OCI-LY3 (cell line): Measurements from ENCODE around the gene CAMK1G.

Experiments
- H2AFZ ChIP-seq: fragments of 200-600, 300-600 bp; shearing (Covaris generic); 2 replicates; pipeline ENCODE4 v1.6.0; 2014; ENCODE audit warnings: antibody characterized with exemption, low read depth, low read length
- H3K27ac ChIP-seq: fragments of 200-600, 300-600 bp; sonication (generic); 2 replicates; pipeline ENCODE4 v1.5.1; 2014; ENCODE audit warnings: mild to moderate bottlenecking, low read length, moderate library complexity, mixed read lengths
- H3K27me3 ChIP-seq: fragments of 200-600, 300-600 bp; sonication (generic); 2 replicates; pipeline ENCODE4 v1.6.1; 2014; ENCODE audit warnings: low read depth, low read length, mixed read lengths
- H3K36me3 ChIP-seq: fragments of 200-600, 300-600 bp; sonication (generic); replicated peaks from 2 replicates; pipeline ENCODE3; 2014; ENCODE audit warnings: low read depth, low read length, mixed read lengths
- H3K4me1 ChIP-seq: fragments of 300-600, 200-600 bp; sonication (generic); 2 replicates; pipeline ENCODE4 v1.6.1; 2014; ENCODE audit warnings: low read length, mixed read lengths
- H3K4me2 ChIP-seq: fragments of 200-600, 300-600 bp; sonication (generic); 2 replicates; pipeline ENCODE4 v1.6.1; 2014; ENCODE audit warnings: low read length, mixed read lengths
- H3K4me3 ChIP-seq: fragments of 300-600, 200-600 bp; sonication (generic); 2 replicates; pipeline ENCODE4 v1.5.1; 2014; ENCODE audit warnings: antibody characterized with exemption, mild to moderate bottlenecking, low read length, moderate library complexity
- H3K79me2 ChIP-seq: fragments of 300-600, 200-600 bp; shearing (Covaris generic); 2 replicates; pipeline ENCODE4 v1.6.1; 2014; ENCODE audit warnings: mild to moderate bottlenecking, low read length, mixed read lengths
- H3K9ac ChIP-seq: fragments of 300-600, 200-600 bp; shearing (Covaris generic); 2 replicates; pipeline ENCODE4 v1.6.0; 2014; ENCODE audit warnings: mild to moderate bottlenecking, low read length, moderate library complexity
- H3K9me3 ChIP-seq: fragments of 200-600, 300-600 bp; shearing (Covaris generic); 2 replicates; pipeline ENCODE4 v1.6.1; 2014; ENCODE audit warnings: low read length, mixed read lengths; ENCODE audit not compliant: insufficient read depth
- H4K20me1 ChIP-seq: fragments of 200-600, 300-600 bp; sonication (generic); 2 replicates; pipeline ENCODE4 v1.6.1; 2016; ENCODE audit warnings: low read length, mixed read lengths; ENCODE audit not compliant: insufficient read depth
- EZH2phosphoT487 ChIP-seq: fragments of 200-600 bp; shearing (Covaris generic); IDR thresholded peaks from 2 replicates; pipeline ENCODE4 v1.6.1; 2018; ENCODE audit warnings: antibody characterized with exemption, mixed run types, low read depth
- TF ChIP-seq, protein P1 (sequence below): fragments of 200-600, 300-600 bp; sonication (generic); IDR thresholded peaks from 2 replicates; pipeline ENCODE4 v1.5.1; 2014; ENCODE audit warnings: antibody characterized with exemption, low read length, low read depth

Gene CAMK1G

GRCh38 chr1:209652121-209652735, 68.7 kb downstream of the CAMK1G start, which contains the start of gene LAMB3:
TSS of gene LAMB3 (minus strand) at chr1:209652425. CDS start at chr1:209650944, 1,481 bp downstream.
- H2AFZ ChIP-seq: peak within 1 kb of the TSS; percentile 80; the same call in 1 of the 2 replicates
- no peaks in the 10 kb centered on the region for H3K27me3 ChIP-seq
- peak within 1 kb of the TSS; percentile 49 for H3K4me3 ChIP-seq
- TF ChIP-seq, protein P1, sequence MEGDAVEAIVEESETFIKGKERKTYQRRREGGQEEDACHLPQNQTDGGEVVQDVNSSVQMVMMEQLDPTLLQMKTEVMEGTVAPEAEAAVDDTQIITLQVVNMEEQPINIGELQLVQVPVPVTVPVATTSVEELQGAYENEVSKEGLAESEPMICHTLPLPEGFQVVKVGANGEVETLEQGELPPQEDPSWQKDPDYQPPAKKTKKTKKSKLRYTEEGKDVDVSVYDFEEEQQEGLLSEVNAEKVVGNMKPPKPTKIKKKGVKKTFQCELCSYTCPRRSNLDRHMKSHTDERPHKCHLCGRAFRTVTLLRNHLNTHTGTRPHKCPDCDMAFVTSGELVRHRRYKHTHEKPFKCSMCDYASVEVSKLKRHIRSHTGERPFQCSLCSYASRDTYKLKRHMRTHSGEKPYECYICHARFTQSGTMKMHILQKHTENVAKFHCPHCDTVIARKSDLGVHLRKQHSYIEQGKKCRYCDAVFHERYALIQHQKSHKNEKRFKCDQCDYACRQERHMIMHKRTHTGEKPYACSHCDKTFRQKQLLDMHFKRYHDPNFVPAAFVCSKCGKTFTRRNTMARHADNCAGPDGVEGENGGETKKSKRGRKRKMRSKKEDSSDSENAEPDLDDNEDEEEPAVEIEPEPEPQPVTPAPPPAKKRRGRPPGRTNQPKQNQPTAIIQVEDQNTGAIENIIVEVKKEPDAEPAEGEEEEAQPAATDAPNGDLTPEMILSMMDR: no peak
- no peak for TF ChIP-seq EZH2phosphoT487
- no peaks in the 10 kb centered on the region for H4K20me1 ChIP-seq
- peak within 1 kb of the TSS; percentile 25 for H3K27ac ChIP-seq
- no peaks in the 10 kb centered on the region for H3K9me3 ChIP-seq
- no peaks in the 10 kb centered on the region for H3K79me2 ChIP-seq
- peak within 1 kb of the TSS; percentile 65 for H3K4me2 ChIP-seq
- peak within 1 kb of the TSS; percentile 14; the same call in 1 of the 2 replicates for H3K9ac ChIP-seq
- peaks cover 51% of the 10 kb centered on the region for H3K4me1 ChIP-seq
- H3K36me3 ChIP-seq: no peaks in the 10 kb centered on the region

DNA sequence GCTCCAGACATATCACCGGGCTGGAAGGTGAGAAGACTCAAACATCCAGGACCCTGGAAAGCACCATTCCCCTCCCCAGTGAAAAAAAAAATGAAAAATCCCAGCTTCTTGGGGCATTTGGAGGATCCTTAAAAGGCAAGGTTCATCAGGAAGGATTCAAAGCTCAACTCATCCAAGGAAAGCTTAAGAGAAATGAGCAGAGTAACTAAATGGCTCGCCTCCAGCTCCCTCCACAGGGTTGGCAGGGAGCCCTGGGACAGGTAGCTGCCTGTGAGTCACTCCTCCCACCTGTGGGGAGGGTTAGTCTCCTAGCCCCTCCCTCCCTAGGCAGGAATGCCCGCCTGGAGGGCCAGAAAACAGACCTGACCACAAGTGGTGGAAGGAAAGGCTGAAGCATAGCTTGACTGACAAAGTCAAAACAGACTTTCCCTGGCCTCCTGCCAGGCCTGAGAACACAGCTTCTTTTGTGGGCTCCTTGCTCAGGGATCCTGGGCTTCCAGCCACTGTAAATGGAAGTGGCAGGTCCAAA, 69.4 kb downstream of the CAMK1G start:
- Histone ChIP-seq H3K9me3 (no peaks in the 10 kb centered on the region), H3K9ac (peak overlapping the region; percentile 8; the same call in 1 of the 2 replicates), H3K36me3 (no peaks in the 10 kb centered on the region), H2AFZ (no peak overlapping the region), H4K20me1 (no peaks in the 10 kb centered on the region), H3K4me3 (peak overlapping the region; percentile 15; the same call in 1 of the 2 replicates), H3K4me2 (peak overlapping the region; percentile 65), H3K79me2 (no peaks in the 10 kb centered on the region), H3K4me1 (peaks cover 58% of the 10 kb centered on the region), H3K27me3 (no peaks in the 10 kb centered on the region; the same call in 1 of the 2 replicates), H3K27ac (no peak overlapping the region)
- TF ChIP-seq, protein P1: no peak
- no peak for TF ChIP-seq EZH2phosphoT487

GRCh38 chr1:209653915-209654351, 70.4 kb downstream of the CAMK1G start:
- peak overlapping the region; percentile 15 for H3K4me3 ChIP-seq
- peaks cover 59% of the 10 kb centered on the region for H3K4me1 ChIP-seq
- H3K9ac ChIP-seq: 0 out of 2 replicates have a peak overlapping the region, but pooled peaks have one; percentile 9
- no peaks in the 10 kb centered on the region for H3K36me3 ChIP-seq
- H3K4me2 ChIP-seq: peak overlapping the region; percentile 65
- H2AFZ ChIP-seq: no peak overlapping the region
- no peak overlapping the region for H3K27ac ChIP-seq
- H4K20me1 ChIP-seq: no peaks in the 10 kb centered on the region
- H3K79me2 ChIP-seq: no peaks in the 10 kb centered on the region
- H3K9me3 ChIP-seq: no peaks in the 10 kb centered on the region
- no peak for TF ChIP-seq EZH2phosphoT487
- TF ChIP-seq, protein P1: no peak
- no peaks in the 10 kb centered on the region; the same call in 1 of the 2 replicates for H3K27me3 ChIP-seq

DNA sequence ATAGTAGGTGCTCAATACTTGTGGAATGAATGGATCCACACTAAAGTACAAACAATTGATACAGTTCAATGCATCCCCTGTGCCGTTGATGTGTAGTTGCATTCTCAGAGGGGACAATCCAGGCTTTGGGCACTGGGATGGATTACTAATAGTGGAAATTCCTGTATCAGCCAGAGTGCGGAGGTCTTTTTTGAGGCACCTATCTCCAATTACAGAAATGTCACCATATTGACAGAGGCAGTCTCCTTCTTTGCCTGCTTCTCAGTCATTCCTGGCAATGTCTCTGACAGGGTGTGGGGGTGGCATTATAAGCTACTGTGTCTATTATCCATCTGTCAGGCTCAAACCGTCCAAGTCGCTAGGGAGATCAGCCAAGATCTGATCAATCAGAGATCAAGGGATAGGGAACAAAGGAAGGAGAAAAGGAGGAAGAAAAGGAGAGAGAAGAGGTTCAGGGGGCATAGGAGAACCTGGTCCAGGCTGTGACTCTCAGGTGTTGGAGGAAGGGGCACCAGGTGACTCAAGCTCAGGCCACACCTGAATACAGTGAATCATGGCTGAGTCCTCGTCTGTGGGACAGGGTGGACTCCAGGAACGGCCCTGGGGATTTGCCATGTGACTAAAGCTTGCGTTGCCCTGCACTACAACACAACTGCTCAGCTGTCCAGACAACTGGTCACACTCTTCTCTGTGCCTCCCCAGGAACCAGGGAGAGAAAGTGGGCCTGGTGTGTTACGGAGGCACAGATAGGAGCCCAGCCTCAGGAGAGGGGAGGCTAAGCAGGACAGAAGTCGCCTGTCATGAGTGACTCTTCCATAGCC, 72.1 kb downstream of the CAMK1G start:
- H3K27me3 ChIP-seq: no peaks in the 10 kb centered on the region; the same call in 1 of the 2 replicates
- peaks cover 70% of the 10 kb centered on the region for H3K4me1 ChIP-seq
- H3K4me2 ChIP-seq: no peak overlapping the region
- H3K27ac ChIP-seq: no peak overlapping the region
- no peak overlapping the region for H3K9ac ChIP-seq
- H2AFZ ChIP-seq: no peak overlapping the region
- H3K4me3 ChIP-seq: no peak overlapping the region
- TF ChIP-seq EZH2phosphoT487: no peak
- TF ChIP-seq, protein P1: no peak
- no peaks in the 10 kb centered on the region for H3K9me3 ChIP-seq
- H3K36me3 ChIP-seq: no peaks in the 10 kb centered on the region
- no peaks in the 10 kb centered on the region for H4K20me1 ChIP-seq
- no peaks in the 10 kb centered on the region for H3K79me2 ChIP-seq
